H1 (cell line): ENCODE results near the gene ZC3H18. TPM values are rescaled to one million over a fixed set of nuclear protein-coding genes. Genes with fewer than 3 reads are reported as not detected.

Source experiments
- CTCF ChIA-PET: fragments of 300-600 bp; sonication (Branson Sonifier 250); formaldehyde crosslinking; loops from one replicate; lab custom pipeline; 2021; ENCODE audit not compliant: partially characterized antibody; lab: Charles Lee
- POLR2A ChIA-PET: fragments of 300-600 bp; sonication (Branson Sonifier 250); formaldehyde crosslinking; loops from one replicate; lab custom pipeline; 2021; ENCODE audit warnings: inconsistent platforms; ENCODE audit not compliant: partially characterized antibody; lab: Charles Lee
- DNase-seq, 2 experiments: peaks; one replicate each; pipeline versions ENCODE4 v3.0.0 to v3.0.0-alpha.2; 2010 to 2022; ENCODE audit warnings: low spot score in 2 of 2, low read depth in 1 of 2, mixed read lengths in 1 of 2
- FAIRE-seq: peaks from 2 replicates; lab custom pipeline; 2011; peaks lifted over from hg19 to GRCh38; lab: Jason Lieb, UNC
- H2AFZ ChIP-seq: 2 replicates; pipeline ENCODE4 v1.8.1; 2012; ENCODE audit warnings: low read length, inconsistent platforms
- H2AK5ac ChIP-seq: 2 replicates; pipeline ENCODE4 v1.6.1; 2013; ENCODE audit warnings: low read depth, low read length
- H2BK120ac ChIP-seq: replicated peaks from 2 replicates; pipeline ENCODE3; 2013; ENCODE audit warnings: low read depth, low read length, inconsistent platforms
- H2BK12ac ChIP-seq: 2 replicates; pipeline ENCODE4 v1.6.1; 2013; ENCODE audit warnings: low read depth, low read length
- H2BK15ac ChIP-seq: 2 replicates; pipeline ENCODE4 v1.6.1; 2013; ENCODE audit warnings: low read length
- H2BK20ac ChIP-seq: 2 replicates; pipeline ENCODE4 v1.6.1; 2013; ENCODE audit warnings: low read length
- H2BK5ac ChIP-seq: 2 replicates; pipeline ENCODE4 v1.6.1; 2013; ENCODE audit warnings: low read depth, low read length
- H3K14ac ChIP-seq: 2 replicates; pipeline ENCODE4 v1.6.1; 2013; ENCODE audit warnings: inconsistent platforms; ENCODE audit not compliant: insufficient read length
- H3K18ac ChIP-seq: 2 replicates; pipeline ENCODE4 v1.6.1; 2013; ENCODE audit warnings: low read length; ENCODE audit errors: extremely low read depth
- H3K23ac ChIP-seq: 2 replicates; pipeline ENCODE4 v1.6.1; 2013; ENCODE audit warnings: inconsistent platforms; ENCODE audit not compliant: insufficient read length
- H3K23me2 ChIP-seq: 2 replicates; pipeline ENCODE4 v1.6.1; 2013; ENCODE audit warnings: low read depth, low read length
- H3K27ac ChIP-seq: 2 replicates; pipeline ENCODE4 v1.6.1; 2011; ENCODE audit warnings: low read depth, low read length, inconsistent platforms
- H3K27me3 ChIP-seq, 4 experiments: replicated peaks in 1 of 4; 1 replicate in 1 of 4; 2 replicates in 3 of 4; pipeline versions ENCODE4 v1.6.1 to v1.8.1; 2011 to 2013; ENCODE audit warnings: low read length in 3 of 4, mild to moderate bottlenecking in 3 of 4, inconsistent platforms in 2 of 4, mixed read lengths in 2 of 4, moderate library complexity in 1 of 4; ENCODE audit not compliant: control insufficient read depth in 3 of 4, insufficient read depth in 3 of 4; ENCODE audit errors: extremely low read depth in 1 of 4
- H3K36me3 ChIP-seq, 4 experiments: 2 replicates each; pipeline versions ENCODE4 v1.6.1 to v1.8.1; 2011 to 2013; ENCODE audit warnings: mild to moderate bottlenecking in 4 of 4, low read length in 3 of 4, moderate library complexity in 2 of 4, control low read depth in 1 of 4, inconsistent platforms in 1 of 4; ENCODE audit not compliant: insufficient read depth in 4 of 4, control insufficient read depth in 2 of 4
- H3K4ac ChIP-seq: replicated peaks from 2 replicates; pipeline ENCODE3; 2013; ENCODE audit warnings: low read length, low read depth, mixed read lengths, inconsistent platforms; ENCODE audit not compliant: insufficient read length
- H3K4me1 ChIP-seq, 4 experiments: replicated peaks in 1 of 4; 1 replicate in 1 of 4; 2 replicates in 3 of 4; pipeline versions ENCODE4 v1.6.1 to v1.8.1; 2011 to 2013; ENCODE audit warnings: low read length in 3 of 4, inconsistent platforms in 2 of 4, mixed read lengths in 1 of 4; ENCODE audit not compliant: insufficient read depth in 4 of 4, control insufficient read depth in 3 of 4
- H3K4me2 ChIP-seq, 2 experiments: 2 replicates each; pipeline versions ENCODE4 v1.6.1 to v1.8.1; 2011 to 2013; ENCODE audit warnings: low read depth in 2 of 2, low read length in 2 of 2, control low read depth in 1 of 2, inconsistent platforms in 1 of 2, mild to moderate bottlenecking in 1 of 2; ENCODE audit not compliant: insufficient read depth in 1 of 2
- H3K4me3 ChIP-seq, 4 experiments: fragments of 200-600, 300-600 bp in 1 of 4; sonication (generic), shearing (Covaris generic), sonication (Bioruptor Twin) in 1 of 4; 2 replicates each; pipeline versions ENCODE4 v1.5.1 to v1.8.1; 2011 to 2016; ENCODE audit warnings: low read length in 4 of 4, low read depth in 3 of 4, control low read depth in 2 of 4, inconsistent platforms in 2 of 4, mild to moderate bottlenecking in 2 of 4, mixed read lengths in 1 of 4, moderate library complexity in 1 of 4; ENCODE audit not compliant: insufficient read depth in 2 of 4; ENCODE audit errors: extremely low read depth in 1 of 4
- H3K56ac ChIP-seq: replicated peaks from 2 replicates; pipeline ENCODE3; 2013; ENCODE audit warnings: low read depth, mild to moderate bottlenecking, mixed read lengths, low read length, inconsistent platforms; ENCODE audit not compliant: insufficient read length
- H3K79me1 ChIP-seq: 2 replicates; pipeline ENCODE4 v1.6.1; 2013; ENCODE audit warnings: low read depth, low read length, control low read depth
- H3K79me2 ChIP-seq, 2 experiments: 2 replicates each; pipeline versions ENCODE4 v1.6.1 to v1.8.1; 2012 to 2013; ENCODE audit warnings: low read length in 2 of 2, mild to moderate bottlenecking in 2 of 2, inconsistent platforms in 1 of 2; ENCODE audit not compliant: insufficient read depth in 2 of 2, control insufficient read depth in 1 of 2
- H3K9ac ChIP-seq, 4 experiments: replicated peaks in 1 of 4; 1 replicate in 1 of 4; 2 replicates in 3 of 4; pipeline versions ENCODE4 v1.6.1 to v1.8.1; 2011 to 2013; ENCODE audit warnings: low read depth in 3 of 4, low read length in 3 of 4, control low read depth in 2 of 4, mild to moderate bottlenecking in 2 of 4, moderate library complexity in 2 of 4, inconsistent platforms in 1 of 4; ENCODE audit errors: extremely low read depth in 1 of 4
- H3K9me3 ChIP-seq, 2 experiments: 2 replicates each; pipeline versions ENCODE4 v1.6.1 to v1.8.1; 2012 to 2013; ENCODE audit warnings: mild to moderate bottlenecking in 2 of 2, moderate library complexity in 2 of 2, control low read depth in 1 of 2, inconsistent platforms in 1 of 2, low read depth in 1 of 2, low read length in 1 of 2, mixed read lengths in 1 of 2; ENCODE audit not compliant: insufficient read depth in 2 of 2
- H4K20me1 ChIP-seq, 2 experiments: replicated peaks in 1 of 2; 2 replicates each; pipeline versions ENCODE3 to v1.8.1; 2011 to 2013; ENCODE audit warnings: inconsistent platforms in 2 of 2, low read length in 2 of 2, mild to moderate bottlenecking in 1 of 2; ENCODE audit not compliant: insufficient read depth in 2 of 2, control insufficient read depth in 1 of 2
- H4K5ac ChIP-seq: 2 replicates; pipeline ENCODE4 v1.6.1; 2013; ENCODE audit warnings: low read length, low read depth, mixed read lengths, inconsistent platforms; ENCODE audit not compliant: insufficient read length
- H4K8ac ChIP-seq: 2 replicates; pipeline ENCODE4 v1.8.0; 2013; ENCODE audit warnings: mild to moderate bottlenecking, moderate library complexity, low read length, inconsistent platforms; ENCODE audit not compliant: insufficient read depth; ENCODE audit errors: extremely low read depth
- H4K91ac ChIP-seq: replicated peaks from 2 replicates; pipeline ENCODE3; 2013; ENCODE audit warnings: low read length, mixed read lengths, inconsistent platforms; ENCODE audit not compliant: insufficient read length
- CTBP2 ChIP-seq: IDR thresholded peaks from 2 replicates; pipeline ENCODE4 v1.7.0; 2011; ENCODE audit warnings: borderline replicate concordance, mild to moderate bottlenecking, moderate library complexity, mixed read lengths, low read length; ENCODE audit not compliant: insufficient read depth, insufficient read length
- CTCF ChIP-seq, 3 experiments: IDR thresholded peaks; 1 replicate in 2 of 3; 2 replicates in 1 of 3; pipeline versions ENCODE4 v1.5.1 to v1.6.1; 2011; ENCODE audit warnings: low read length in 3 of 3, mild to moderate bottlenecking in 3 of 3, inconsistent platforms in 2 of 3, low read depth in 1 of 3, moderate library complexity in 1 of 3; ENCODE audit not compliant: insufficient read depth in 1 of 3; ENCODE audit errors: control extremely low read depth in 1 of 3
- GABPA ChIP-seq: IDR thresholded peaks from 2 replicates; pipeline ENCODE4 v1.6.1; 2011; ENCODE audit warnings: mild to moderate bottlenecking, low read length, moderate library complexity, borderline replicate concordance; ENCODE audit not compliant: insufficient read depth
- MAFK ChIP-seq: IDR thresholded peaks from 2 replicates; pipeline ENCODE4 v1.6.1; 2012; ENCODE audit warnings: low read depth, mild to moderate bottlenecking, improper control_type of control experiment, low read length
- RAD21 ChIP-seq, 2 experiments: IDR thresholded peaks in 1 of 2; conservative IDR thresholded peaks in 1 of 2; 2 replicates each; pipeline ENCODE4 v1.6.1; 2011; ENCODE audit warnings: low read depth in 2 of 2, low read length in 2 of 2, improper control_type of control experiment in 1 of 2, inconsistent platforms in 1 of 2, mild to moderate bottlenecking in 1 of 2, moderate library complexity in 1 of 2
- SIN3A ChIP-seq, 2 experiments: IDR thresholded peaks in 1 of 2; conservative IDR thresholded peaks in 1 of 2; 2 replicates each; pipeline ENCODE4 v1.6.1; 2011 to 2012; ENCODE audit warnings: low read length in 2 of 2, improper control_type of control experiment in 1 of 2, low read depth in 1 of 2, mild to moderate bottlenecking in 1 of 2
- WGBS, 2 experiments: shearing (Covaris generic) in 1 of 2; methylation state at CpG; one replicate each; pipeline versions ENCODE4 v1.1.6 to v1.1.7; 2013 to 2015; ENCODE audit warnings: low lambda C conversion rate in 2 of 2, mixed read lengths in 2 of 2, inconsistent platforms in 1 of 2, low coverage in 1 of 2, missing lambda C conversion rate in 1 of 2; ENCODE audit not compliant: insufficient replicate concordance in 2 of 2, insufficient coverage in 1 of 2, insufficient read length in 1 of 2; ENCODE audit errors: extremely low coverage in 1 of 2, missing lambda C conversion rate in 1 of 2; 5-methylcytosine and 5-hydroxymethylcytosine counted together
- polyA plus RNA-seq, 7 experiments: library from polyadenylated mRNA; depleted of rRNA in 3 of 7; stranded (reverse) in 5 of 7; unstranded in 2 of 7; fragments of >200 nt in 5 of 7; fragments of 200-250 nt in 2 of 7; gene quantifications; 1 replicate in 5 of 7; 2 replicates in 1 of 7; 4 replicates in 1 of 7; pipeline versions ENCODE4 v1.2.1 to v1.2.3, GENCODE V29; 2011 to 2013; ENCODE audit warnings: missing spikeins in 2 of 7, mixed read lengths in 2 of 7
- total RNA-seq: library from RNA; stranded (reverse); fragmentation: NEBNext Ultra II Directional; extraction: Animal tissue kit (Norgen Biotek cat#: 25700); gene quantifications from 2 replicates; pipeline ENCODE4 v1.2.1, GENCODE V29; 2021

The ZC3H18 gene
- total and polyA plus RNA-seq, 2 of the 8 experiments (the other 6 are each of a cell fraction or from before 2014, with no cell fraction given): 12.1 to 73.2 TPM

GRCh38 chr16:88558457-88559442 is 11.5 kb upstream of the ZC3H18 start:
- no peak overlapping the region for H4K5ac ChIP-seq
- ChIA-PET CTCF (interaction anchor here (0.6 to 2.6 kb wide), 15 partner anchors 9 to 757 kb away, joined by 3 to 11 read pairs (median 4); no protein-coding TSS in a partner anchor), POLR2A (interaction anchor here (0.8 kb wide), 1 partner anchor 82 kb away, joined by 3 read pairs; no protein-coding TSS in a partner anchor)
- H2BK20ac ChIP-seq: no peak overlapping the region
- H3K14ac ChIP-seq: no peak overlapping the region
- peak; percentile 36 for FAIRE-seq
- no peaks in the 10 kb centered on the region for H3K79me1 ChIP-seq
- no peak overlapping the region for H2BK120ac ChIP-seq
- H3K79me2 ChIP-seq: no peaks in the 10 kb centered on the region
- no peak overlapping the region for H3K4me3 ChIP-seq
- no peaks in the 10 kb centered on the region for H3K9me3 ChIP-seq
- H3K27ac ChIP-seq: no peak overlapping the region
- peaks cover 0 to 6% (median 0%) of the 10 kb centered on the region in 4 experiments; a peak in 3 of 7 replicates for H3K27me3 ChIP-seq
- H2BK15ac ChIP-seq: no peak overlapping the region
- no peaks in the 10 kb centered on the region for H3K4me1 ChIP-seq
- H3K9ac ChIP-seq: no peak overlapping the region
- no peak overlapping the region for H3K18ac ChIP-seq
- H3K23ac ChIP-seq: no peak overlapping the region
- no peak overlapping the region for H4K8ac ChIP-seq
- peak overlapping the region; percentile 60; the same call in 1 of the 2 replicates for H2BK5ac ChIP-seq
- no peak overlapping the region for H3K4ac ChIP-seq
- H3K56ac ChIP-seq: no peak overlapping the region
- DNase-seq: no peak
- no peak overlapping the region for H3K4me2 ChIP-seq
- TF ChIP-seq SIN3A (conservative IDR thresholded peaks at IDR 0.05 in 1 of 2, IDR thresholded peaks at IDR 0.05 in 1 of 2; ENCODE audit: low read depth in 1 of 2, low read length in 2 of 2): 0 out of 4 replicates have a peak, but pooled peaks of 1 of the 2 experiments have one; percentile 54
- TF ChIP-seq MAFK: no peak
- peak; percentile 48 to 58 (median 48) for TF ChIP-seq CTCF (IDR thresholded peaks at IDR 0.05; ENCODE audit: control extremely low read depth in 1 of 3, insufficient read depth in 1 of 3, low read depth in 1 of 3, low read length in 3 of 3)
- TF ChIP-seq GABPA: 0 out of 2 replicates have a peak, but pooled peaks have one; percentile 36
- no peak for TF ChIP-seq CTBP2
- peak; percentile 7 to 40; a peak in 3 of 4 replicates for TF ChIP-seq RAD21 (IDR thresholded peaks at IDR 0.05 in 1 of 2, conservative IDR thresholded peaks at IDR 0.05 in 1 of 2; ENCODE audit: low read depth in 2 of 2, low read length in 2 of 2)
- no peak overlapping the region for H2AFZ ChIP-seq
- peaks cover 0 to 3% of the 10 kb centered on the region in 2 experiments for H4K20me1 ChIP-seq
- no peak overlapping the region for H2AK5ac ChIP-seq
- no peak overlapping the region for H4K91ac ChIP-seq
- 0 out of 8 replicates have a peak, but pooled peaks cover 0 to 2% (median 0%) of the 10 kb centered on the region in 4 experiments for H3K36me3 ChIP-seq
- H2BK12ac ChIP-seq: peak overlapping the region; percentile 60; the same call in 1 of the 2 replicates
- H3K23me2 ChIP-seq: no peaks in the 10 kb centered on the region
- 70% methylated on average over 22 of the region's 45 CpGs; no CpG with 5 or more reads in 1 of the 2 experiments for WGBS, 2 experiments
